Measurements from ENCODE around the gene GNG7. TPM values are rescaled to one million over a fixed set of nuclear protein-coding genes. Genes with fewer than 3 reads are reported as not detected.

The GNG7 gene
- total RNA-seq, 1 donor from 2014 or later: 5.1 TPM

DNA sequence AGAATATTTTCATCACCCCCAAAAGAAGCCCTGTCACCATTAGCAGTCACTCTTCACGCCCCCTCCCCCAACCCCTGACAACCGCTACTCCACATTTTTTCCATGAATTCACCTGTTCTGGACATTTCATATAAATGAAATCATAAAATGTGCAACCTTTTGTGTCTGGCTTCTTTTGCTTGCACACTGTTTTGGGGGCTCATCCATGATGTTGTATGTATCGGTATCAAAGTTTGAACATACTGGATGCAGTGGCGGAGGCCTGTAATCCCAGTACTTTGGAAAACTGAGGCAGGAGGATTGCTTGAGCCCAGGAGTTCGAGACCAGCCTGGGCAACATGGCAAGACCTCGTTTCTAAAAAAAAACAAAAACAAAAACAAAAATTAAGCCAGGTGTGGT is 219.4 kb downstream of the GNG7 start:
- no peak for DNase-seq (ENCODE audit: extremely low spot score, unreplicated experiment)
- no peaks in the 10 kb centered on the region for H3K9me3 Mint-ChIP-seq (ENCODE audit: unreplicated experiment)
- peaks cover 26% of the 10 kb centered on the region for H3K4me1 Mint-ChIP-seq (ENCODE audit: unreplicated experiment)
- TF ChIP-seq CTCF (IDR thresholded peaks at IDR 0.05): no peak
- no peak overlapping the region for H3K27ac Mint-ChIP-seq (ENCODE audit: unreplicated experiment)
- H3K36me3 Mint-ChIP-seq (ENCODE audit: unreplicated experiment): peaks cover 6% of the 10 kb centered on the region
- H3K27me3 Mint-ChIP-seq (ENCODE audit: unreplicated experiment): no peaks in the 10 kb centered on the region
- no peak overlapping the region for H3K4me3 Mint-ChIP-seq (ENCODE audit: unreplicated experiment)

DNA sequence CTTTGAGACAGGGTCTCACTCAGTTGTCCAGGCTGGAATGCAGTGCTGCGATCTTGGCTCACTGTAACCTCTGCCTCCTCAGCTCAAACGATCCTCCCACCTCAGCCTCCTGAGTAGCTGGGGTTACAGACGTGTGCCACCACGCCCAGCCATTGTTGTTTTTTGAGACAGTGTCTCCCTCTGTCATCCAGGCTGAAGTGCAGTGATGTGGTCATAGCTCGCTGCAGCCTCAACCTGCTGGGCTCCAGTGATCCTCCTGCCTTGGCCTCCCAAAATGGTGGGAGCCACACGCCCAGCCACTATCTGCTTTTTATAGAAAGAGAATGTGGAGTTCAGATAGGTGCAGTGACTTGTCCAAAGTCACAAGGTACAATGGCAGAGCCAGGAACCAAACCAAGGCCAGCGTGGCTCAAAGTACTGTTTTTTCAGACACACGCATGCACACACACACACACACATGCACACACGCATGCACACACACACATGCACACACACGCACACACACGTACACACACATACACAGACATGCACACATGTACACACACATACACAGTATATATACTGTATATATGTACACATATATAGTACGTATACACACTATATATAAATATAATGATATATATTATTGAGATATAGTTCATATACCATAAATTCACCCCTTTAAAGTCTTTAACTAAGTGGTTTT is 220.0 kb downstream of the GNG7 start:
- no peak for TF ChIP-seq CTCF (IDR thresholded peaks at IDR 0.05)
- H3K36me3 Mint-ChIP-seq (ENCODE audit: unreplicated experiment): peaks cover 10% of the 10 kb centered on the region
- no peak overlapping the region for H3K4me3 Mint-ChIP-seq (ENCODE audit: unreplicated experiment)
- H3K27me3 Mint-ChIP-seq (ENCODE audit: unreplicated experiment): no peaks in the 10 kb centered on the region
- no peak overlapping the region for H3K27ac Mint-ChIP-seq (ENCODE audit: unreplicated experiment)
- DNase-seq (ENCODE audit: extremely low spot score, unreplicated experiment): no peak
- H3K4me1 Mint-ChIP-seq (ENCODE audit: unreplicated experiment): peaks cover 23% of the 10 kb centered on the region
- H3K9me3 Mint-ChIP-seq (ENCODE audit: unreplicated experiment): no peaks in the 10 kb centered on the region

DNA sequence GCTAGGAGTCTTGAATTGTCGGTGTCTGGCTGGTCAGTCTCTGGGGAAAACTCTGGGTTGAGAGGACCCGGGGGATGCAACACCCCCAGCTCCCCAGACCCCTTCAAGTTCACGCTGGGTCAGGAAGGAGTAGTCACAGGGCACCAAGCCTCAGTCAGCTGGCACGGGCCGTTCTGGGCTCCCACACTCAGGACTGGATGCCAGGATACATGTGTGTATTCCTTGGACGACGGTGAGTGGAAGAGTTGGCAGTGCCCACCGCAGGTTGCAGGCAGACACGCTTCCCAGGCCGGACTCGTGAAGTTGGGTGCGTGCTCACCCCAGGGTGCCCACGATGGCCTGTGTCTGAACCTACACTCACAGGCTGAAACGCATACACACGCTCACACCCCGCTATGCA is 221.0 kb downstream of the GNG7 start:
- peaks cover 22% of the 10 kb centered on the region for H3K4me1 Mint-ChIP-seq (ENCODE audit: unreplicated experiment)
- H3K36me3 Mint-ChIP-seq (ENCODE audit: unreplicated experiment): peaks cover 20% of the 10 kb centered on the region
- no peaks in the 10 kb centered on the region for H3K9me3 Mint-ChIP-seq (ENCODE audit: unreplicated experiment)
- TF ChIP-seq CTCF (IDR thresholded peaks at IDR 0.05): no peak
- no peak for DNase-seq (ENCODE audit: extremely low spot score, unreplicated experiment)
- H3K4me3 Mint-ChIP-seq (ENCODE audit: unreplicated experiment): no peak overlapping the region
- H3K27ac Mint-ChIP-seq (ENCODE audit: unreplicated experiment): no peak overlapping the region
- no peaks in the 10 kb centered on the region for H3K27me3 Mint-ChIP-seq (ENCODE audit: unreplicated experiment)

- peaks cover 23% of the 10 kb centered on the region for H3K4me1 Mint-ChIP-seq (ENCODE audit: unreplicated experiment)
- peak overlapping the region; percentile 44 for H3K4me3 Mint-ChIP-seq (ENCODE audit: unreplicated experiment)
- DNase-seq (ENCODE audit: extremely low spot score, unreplicated experiment): no peak
- peak; percentile 23 for TF ChIP-seq CTCF (IDR thresholded peaks at IDR 0.05)
- no peaks in the 10 kb centered on the region for H3K27me3 Mint-ChIP-seq (ENCODE audit: unreplicated experiment)
- no peaks in the 10 kb centered on the region for H3K9me3 Mint-ChIP-seq (ENCODE audit: unreplicated experiment)
- peaks cover 20% of the 10 kb centered on the region for H3K36me3 Mint-ChIP-seq (ENCODE audit: unreplicated experiment)
- peak overlapping the region; percentile 69 for H3K27ac Mint-ChIP-seq (ENCODE audit: unreplicated experiment)
Observed at GRCh38 chr19:2479556-2480194, 222.8 kb downstream of the GNG7 start.

- no peak for TF ChIP-seq CTCF (IDR thresholded peaks at IDR 0.05)
Observed at GRCh38 chr19:2478756-2479555, 223.5 kb downstream of the GNG7 start.

More at GRCh38 chr19:2478756-2479555, 223.5 kb downstream of the GNG7 start:
- Mint-ChIP-seq H3K36me3 (ENCODE audit: unreplicated experiment) (peaks cover 20% of the 10 kb centered on the region), H3K4me3 (ENCODE audit: unreplicated experiment) (peak overlapping the region; percentile 99), H3K27ac (ENCODE audit: unreplicated experiment) (peak overlapping the region; percentile 95), H3K9me3 (ENCODE audit: unreplicated experiment) (no peaks in the 10 kb centered on the region), H3K27me3 (ENCODE audit: unreplicated experiment) (no peaks in the 10 kb centered on the region), H3K4me1 (ENCODE audit: unreplicated experiment) (peaks cover 23% of the 10 kb centered on the region)
- DNase-seq (ENCODE audit: extremely low spot score, unreplicated experiment): peak; percentile 91
